ENCODE results near the gene METTL1.

METTL1 gene

DNA sequence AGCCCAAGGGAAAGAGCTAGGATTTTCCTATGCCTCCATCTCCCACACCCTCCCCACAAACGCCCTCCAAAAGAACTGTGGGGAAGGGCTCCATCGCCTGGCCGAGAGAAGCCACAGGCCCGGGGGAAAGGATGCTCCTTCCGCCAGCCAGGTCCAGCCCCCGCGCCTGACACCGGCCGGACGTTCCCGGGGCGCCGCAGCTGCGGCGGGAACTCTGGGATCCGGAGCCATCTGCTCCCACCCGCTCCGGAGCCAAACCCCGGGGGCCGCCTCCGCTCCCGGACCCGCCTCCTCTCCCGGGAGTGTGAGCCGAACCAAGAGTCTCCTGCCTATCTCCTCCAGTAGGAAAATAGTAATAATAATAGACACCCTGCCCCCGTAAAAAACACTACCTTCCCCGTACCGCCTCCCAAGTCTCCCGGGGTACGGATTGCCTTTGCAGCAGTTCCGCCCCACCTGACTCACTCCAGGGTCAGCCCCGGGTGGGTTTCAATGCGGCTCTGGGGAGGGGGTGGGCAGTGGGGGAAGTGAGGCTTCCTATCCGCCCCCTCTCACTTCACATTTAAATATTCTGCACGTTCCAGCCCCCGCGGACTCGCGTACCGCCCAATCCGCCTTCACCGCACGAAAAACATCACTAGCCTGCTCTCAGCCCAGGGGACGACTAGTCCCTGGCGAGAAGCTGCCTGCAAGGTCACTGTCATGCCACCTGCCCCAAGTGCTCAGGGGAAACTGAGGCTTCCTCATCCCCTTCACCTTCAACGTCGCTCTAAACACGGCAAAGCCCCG is 35.8 kb downstream of the METTL1 start:
- DNase-seq: no peak

DNA sequence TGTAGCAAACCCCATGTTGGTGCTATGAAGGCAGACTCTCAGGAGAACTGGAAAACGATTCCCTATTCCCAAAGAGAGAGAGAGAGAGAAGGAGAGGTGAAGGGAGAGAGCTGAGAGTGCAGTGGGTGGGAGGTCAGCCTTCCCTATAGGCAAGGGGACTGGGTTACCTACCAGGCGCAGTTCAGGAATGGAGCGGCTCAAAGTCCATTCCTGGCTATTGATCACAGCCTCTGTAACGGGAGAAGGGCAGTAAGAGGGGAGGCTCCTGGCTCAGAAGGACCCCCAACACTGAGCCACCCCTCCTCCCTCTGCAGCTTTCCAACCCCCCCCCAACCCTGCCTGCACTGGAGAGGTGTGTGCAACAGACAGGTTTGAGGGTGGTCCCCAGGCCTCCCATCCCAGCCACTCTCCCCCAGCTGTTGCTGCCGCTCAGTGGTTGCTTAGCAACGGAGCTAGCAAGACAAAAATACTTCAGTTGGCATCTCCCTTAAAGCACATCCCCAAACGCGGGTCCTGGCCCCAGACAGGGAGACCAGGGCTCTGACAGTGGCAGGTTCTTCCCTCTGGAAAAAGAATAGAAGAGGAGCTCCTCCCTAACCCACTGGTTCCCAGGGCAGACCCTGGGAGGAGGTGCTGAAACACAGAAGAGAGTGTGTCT is 36.6 kb downstream of the METTL1 start:
- DNase-seq: no peak

- no peak for DNase-seq
These were observed 37.3 kb downstream of the METTL1 start for GRCh38 chr12:57734591-57734990.

DNA sequence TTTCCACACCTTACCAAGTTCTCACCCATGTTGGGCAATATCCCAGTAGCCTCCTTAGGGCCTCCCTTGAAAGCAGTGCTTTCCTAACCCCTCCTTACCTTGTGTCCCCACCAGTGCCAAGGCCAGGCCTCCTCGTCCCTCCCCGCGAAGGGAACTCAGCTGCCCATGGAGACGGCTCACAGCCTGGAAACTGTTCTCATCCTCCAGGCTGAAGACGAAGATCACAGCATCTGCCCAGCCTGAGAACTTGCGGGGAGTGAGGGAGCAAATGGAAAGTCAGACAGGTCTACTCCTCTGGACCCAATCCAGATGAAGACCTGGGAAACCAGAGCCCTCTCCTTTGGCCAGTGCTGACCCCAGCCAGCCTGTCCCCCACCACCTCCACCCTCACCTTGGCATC is 38.0 kb downstream of the METTL1 start:
- no peak for DNase-seq

DNA sequence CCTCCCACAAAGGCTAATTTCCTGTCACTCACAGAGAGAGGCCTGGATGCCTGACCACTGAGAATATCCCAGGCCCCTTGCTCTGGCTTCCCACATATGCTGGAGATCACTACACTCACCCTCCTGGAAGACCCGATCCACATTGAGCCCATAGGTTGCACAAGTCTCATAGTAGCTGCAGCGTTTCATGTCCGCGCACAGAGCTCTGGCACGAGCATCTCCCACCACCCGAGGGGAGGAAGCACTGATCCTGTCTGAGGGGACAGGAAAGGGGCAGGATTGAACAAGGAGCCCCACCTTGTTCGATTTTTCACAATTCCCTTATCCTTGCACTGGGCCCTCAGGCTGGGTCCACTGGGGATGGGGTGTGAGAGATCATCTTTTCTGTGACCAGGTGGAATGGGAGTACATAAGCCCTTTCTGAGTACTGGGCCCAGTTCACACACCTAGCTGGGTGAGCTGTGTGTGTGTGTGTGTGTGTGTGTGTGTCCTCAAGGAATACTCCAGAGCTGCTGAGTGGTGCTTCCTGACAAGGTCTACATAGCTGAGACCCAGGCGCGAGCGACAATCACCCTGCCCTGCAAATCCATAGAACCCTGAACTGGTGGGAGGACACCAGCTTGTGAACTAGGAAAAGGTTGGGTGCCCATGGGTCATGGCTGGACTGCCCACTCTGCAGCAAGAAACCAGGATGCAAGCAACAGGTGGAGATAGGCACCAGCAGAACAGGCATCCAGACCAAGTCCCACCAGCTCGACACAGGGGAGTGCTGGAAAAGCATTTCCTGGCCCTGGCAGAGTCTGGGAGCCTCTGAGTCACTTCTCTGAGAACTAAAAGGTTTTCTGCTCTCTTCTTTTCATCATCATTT is 38.9 kb downstream of the METTL1 start:
- no peak for DNase-seq

GRCh38 chr12:57732270-57732669 is 39.6 kb downstream of the METTL1 start:
- DNase-seq: no peak

GRCh38 chr12:57731411-57732080 is 40.4 kb downstream of the METTL1 start:
- DNase-seq: no peak

- no peak for DNase-seq
These were observed 41.4 kb downstream of the METTL1 start for GRCh38 chr12:57730336-57731067.

DNA sequence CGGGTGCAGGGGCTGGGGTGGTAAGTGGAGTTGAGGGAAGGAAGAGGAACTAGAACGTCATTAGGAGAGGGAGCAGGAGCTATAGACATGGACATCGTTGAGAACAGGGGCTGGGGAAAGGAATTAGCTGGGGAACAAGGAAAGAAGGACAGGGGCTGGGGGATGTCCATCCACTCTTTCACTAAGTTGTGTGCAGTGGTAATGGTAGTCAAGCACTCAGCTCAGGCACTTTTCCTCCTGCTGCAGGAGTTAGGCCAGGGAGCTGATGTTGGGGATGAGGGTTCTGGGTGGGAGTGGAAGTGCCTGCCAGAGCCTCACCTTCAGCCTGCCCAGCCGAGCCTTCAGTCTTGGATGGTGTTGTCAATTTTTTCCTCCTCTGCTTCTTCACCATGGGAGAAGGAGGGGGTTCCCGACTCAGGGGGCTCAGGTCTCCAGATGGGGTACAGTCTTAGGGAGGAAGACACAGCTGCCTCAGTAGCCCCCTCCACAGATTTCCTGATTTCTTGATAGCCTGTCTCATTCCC is 42.5 kb downstream of the METTL1 start:
- DNase-seq: no peak

GRCh38 chr12:57727758-57728395 is 44.0 kb downstream of the METTL1 start:
- no peak for DNase-seq

DNA sequence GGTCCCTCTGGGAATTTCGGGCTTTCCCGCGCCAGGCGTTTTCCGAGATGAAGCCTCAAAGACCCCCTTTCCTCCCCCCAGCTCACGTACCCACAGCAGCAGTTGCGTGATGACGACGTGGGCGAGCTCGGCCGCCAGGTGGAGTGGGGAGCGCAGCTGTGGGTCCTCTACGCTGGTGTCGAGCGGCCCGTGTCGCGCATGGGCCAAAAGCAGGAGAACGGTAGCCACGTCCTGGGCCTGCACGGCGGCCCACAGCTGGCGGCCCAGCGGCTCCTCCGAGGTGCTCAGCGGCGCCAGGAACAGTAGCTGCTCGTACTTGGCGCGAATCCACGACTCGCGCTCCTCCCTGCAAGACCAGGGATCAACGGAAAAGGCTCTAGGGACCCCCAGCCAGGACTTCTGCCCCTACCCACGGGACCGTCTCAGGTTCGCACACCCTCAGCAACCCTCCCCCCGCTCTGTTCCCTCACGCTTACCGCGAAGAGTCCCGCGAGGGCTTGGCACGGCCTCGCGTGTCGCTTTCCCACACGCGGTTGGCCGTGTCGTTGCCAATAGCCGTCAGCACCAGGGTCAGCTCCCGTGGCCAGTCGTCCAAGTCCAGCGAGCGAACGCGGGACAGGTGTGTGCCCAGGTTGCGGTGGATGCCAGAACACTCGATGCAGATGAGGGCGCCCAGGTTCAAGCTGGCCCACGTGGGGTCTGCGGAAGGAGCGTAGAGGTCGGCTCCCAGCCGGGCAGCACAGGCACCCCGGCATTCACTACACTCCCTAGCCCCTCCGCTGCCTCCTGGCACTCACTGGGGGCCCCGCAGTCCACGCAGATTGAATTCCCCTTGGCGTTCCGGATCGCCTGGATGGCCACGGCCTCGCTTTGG is 44.8 kb downstream of the METTL1 start:
- DNase-seq: no peak

DNA sequence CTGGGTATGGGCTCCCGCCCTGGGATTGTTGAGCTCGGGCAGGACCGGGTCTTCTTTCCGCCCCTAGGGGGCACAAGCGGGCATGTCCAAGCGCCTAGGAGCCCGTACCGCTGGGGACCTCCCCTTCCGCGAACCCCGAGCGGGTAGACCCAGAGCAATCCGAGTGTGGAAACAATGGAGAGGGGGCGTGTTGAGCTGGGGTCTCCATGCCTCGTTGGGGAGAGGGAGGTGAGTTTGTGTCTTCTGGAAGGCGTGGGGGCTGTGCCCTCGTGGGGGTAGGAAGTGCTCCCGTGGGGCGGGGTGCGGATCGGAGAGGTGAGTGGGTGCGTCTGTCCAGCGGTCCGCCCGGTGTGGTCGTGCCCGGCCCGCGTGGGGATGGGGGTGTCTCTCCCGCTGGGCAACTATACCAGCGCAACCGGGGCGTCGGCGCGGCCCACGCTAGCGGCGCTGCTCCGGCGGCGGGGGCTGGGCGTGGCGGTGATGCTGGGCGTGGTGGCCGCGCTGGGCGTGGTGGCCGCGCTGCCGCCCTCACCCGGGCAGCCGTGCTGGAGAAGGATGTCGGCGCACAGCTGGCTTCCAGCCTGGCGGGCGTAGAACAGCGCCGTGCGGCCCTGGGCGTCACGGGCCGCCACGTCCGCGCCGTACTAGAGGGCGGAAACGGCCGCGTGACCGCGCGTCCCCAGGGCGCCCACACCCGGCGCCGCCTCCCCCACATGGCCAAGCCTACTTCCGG is 45.6 kb downstream of the METTL1 start:
- DNase-seq: peak in 1 of 2 donors; percentile 43

GRCh38 chr12:57725851-57726150 is 46.1 kb downstream of the METTL1 start:
- DNase-seq: no peak

DNA sequence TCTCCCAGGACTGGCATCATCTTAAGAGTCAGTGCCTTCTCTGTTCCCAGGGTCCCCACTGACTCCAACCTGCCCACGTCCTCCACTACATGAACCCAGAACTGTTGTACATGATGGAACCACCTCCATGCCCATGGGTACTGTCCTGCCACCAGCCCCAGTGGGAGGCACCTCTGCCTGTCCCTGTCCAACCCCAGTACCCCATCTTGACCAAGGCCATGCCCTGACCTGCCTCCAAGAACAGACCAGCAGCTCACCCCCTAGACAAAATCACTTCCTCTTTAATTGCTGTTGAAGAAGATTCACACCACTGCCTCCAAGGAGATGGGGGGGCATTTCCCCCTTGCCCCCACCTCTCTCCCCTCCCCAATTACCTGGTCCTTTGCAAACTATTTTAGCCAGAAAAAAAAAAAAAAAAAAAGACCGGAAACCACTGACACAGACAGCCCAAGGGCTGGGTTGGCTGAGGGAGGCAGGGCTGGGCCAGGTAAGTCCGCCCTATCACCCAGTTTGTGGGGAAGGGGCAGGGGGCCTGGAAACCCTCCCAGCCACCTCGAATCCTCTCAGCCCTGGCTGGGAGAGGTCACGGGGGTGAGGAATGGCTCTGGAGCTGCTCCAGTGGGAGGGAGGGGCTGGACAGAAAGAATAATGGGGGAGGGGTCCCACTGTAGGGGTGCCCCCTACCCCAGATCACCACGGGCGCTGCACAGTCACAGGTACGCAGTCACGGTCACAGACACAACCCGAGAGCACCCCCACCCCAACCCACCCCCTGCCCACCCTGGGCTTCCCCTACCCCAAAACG is 46.8 kb downstream of the METTL1 start:
- no peak for DNase-seq

GRCh38 chr12:57724003-57724935 is 47.6 kb downstream of the METTL1 start:
- DNase-seq: no peak

DNA sequence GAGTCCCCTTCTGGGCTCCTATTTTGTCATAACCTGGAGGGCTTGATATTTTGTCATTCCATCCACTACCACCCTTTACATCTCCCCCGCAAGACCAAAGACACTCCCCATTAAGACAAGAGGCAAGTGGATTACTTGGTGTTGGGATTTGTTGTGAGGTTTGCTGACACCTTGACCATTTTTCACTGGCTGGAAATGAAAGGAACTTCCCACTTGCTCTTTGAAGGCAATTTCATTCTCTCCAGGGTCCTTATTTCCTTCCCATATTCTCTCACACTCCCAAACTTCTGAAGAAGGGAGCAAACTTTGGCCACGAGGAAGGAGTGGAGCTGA is 48.3 kb downstream of the METTL1 start:
- DNase-seq: no peak

DNA sequence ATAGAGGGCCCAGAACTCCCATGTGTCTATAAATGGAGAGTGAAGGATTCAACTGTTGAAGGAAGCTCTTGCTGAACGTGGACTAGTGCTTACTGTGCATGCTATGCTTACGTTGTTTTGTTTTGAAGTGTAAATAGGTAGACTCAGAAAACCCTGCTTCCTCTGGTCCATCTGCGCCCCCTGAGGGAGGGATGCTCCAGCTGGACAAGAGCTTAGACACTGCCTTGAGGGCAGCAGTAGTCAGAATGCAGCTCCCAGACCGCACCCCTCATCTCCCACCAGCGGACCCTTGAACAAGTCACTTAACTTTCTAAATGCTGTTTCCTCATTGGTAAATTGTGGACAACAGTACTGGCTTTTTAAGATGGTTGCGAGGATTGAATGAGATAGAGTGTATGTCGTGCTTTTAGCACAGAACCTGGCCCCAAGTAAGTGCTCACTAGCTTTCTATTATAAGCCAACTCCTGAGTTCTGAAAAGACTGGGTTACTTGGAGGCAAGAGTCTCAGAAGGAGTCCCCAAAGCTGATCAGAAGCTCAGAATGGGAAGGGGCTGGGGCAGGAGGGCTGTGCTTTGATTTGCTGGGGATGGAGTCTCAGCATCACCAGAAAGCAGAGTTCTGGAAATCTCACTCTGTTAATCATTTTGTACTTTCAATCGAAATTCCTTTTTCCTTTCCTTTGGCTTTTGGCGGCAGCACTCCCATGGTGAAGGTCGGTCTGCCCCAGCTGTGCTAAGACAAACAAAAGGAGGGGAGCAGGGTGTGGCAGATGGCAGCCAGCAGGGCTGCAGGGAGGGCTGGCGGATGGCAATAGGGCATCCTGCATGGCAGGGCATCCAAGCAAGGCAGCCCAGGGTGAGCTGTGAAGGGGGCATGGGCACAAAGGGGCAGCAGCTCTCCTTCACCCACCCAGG is 48.9 kb downstream of the METTL1 start:
- DNase-seq: no peak

Data from CD4-positive, alpha-beta T cell treated with Interferon alpha-2 for 1 hour (primary cell).